Endodermal cell (in vitro differentiated cells): ENCODE measurements around the gene CAMK2A. TPM values are rescaled to one million over a fixed set of nuclear protein-coding genes. Genes with fewer than 3 reads are reported as not detected.

Experiments
- DNase-seq: peaks from one replicate; pipeline ENCODE4 v3.0.0-alpha.2; 2017
- H3K27ac ChIP-seq: 2 replicates; pipeline ENCODE4 v1.5.1; 2013; ENCODE audit warnings: mild to moderate bottlenecking, low read depth, low read length, moderate library complexity
- H3K27me3 ChIP-seq: 2 replicates; pipeline ENCODE4 v1.6.1; 2013; ENCODE audit warnings: mild to moderate bottlenecking, low read length, moderate library complexity; ENCODE audit not compliant: insufficient read depth, control insufficient read depth, poor library complexity, severe bottlenecking
- H3K36me3 ChIP-seq: 2 replicates; pipeline ENCODE4 v1.7.0; 2013; ENCODE audit warnings: mild to moderate bottlenecking, low read length, moderate library complexity; ENCODE audit not compliant: control insufficient read depth, insufficient read depth
- H3K4me1 ChIP-seq: one replicate; pipeline ENCODE4 v1.7.0; 2013; ENCODE audit warnings: low read length; ENCODE audit not compliant: control insufficient read depth, insufficient read depth
- H3K4me3 ChIP-seq: 2 replicates; pipeline ENCODE4 v1.5.1; 2013; ENCODE audit warnings: mild to moderate bottlenecking, low read length, moderate library complexity
- H3K9ac ChIP-seq: 2 replicates; pipeline ENCODE4 v1.6.1; 2013; ENCODE audit warnings: mild to moderate bottlenecking, low read length, moderate library complexity; ENCODE audit not compliant: poor library complexity, severe bottlenecking; ENCODE audit errors: extremely low read depth
- H3K9me3 ChIP-seq: 2 replicates; pipeline ENCODE4 v1.6.1; 2013; ENCODE audit warnings: mild to moderate bottlenecking, low read length, moderate library complexity; ENCODE audit not compliant: control insufficient read depth
- H3K27ac Mint-ChIP-seq: 2 replicates; pipeline ENCODE4 v1.8.0; 2020; ENCODE audit warnings: mixed read lengths
- H3K27me3 Mint-ChIP-seq: 2 replicates; pipeline ENCODE4 v1.8.0; 2021; ENCODE audit warnings: mild to moderate bottlenecking, mixed read lengths; ENCODE audit not compliant: insufficient read depth
- H3K36me3 Mint-ChIP-seq: 2 replicates; pipeline ENCODE4 v1.8.0; 2020; ENCODE audit warnings: low read depth, mixed read lengths
- H3K4me1 Mint-ChIP-seq: 2 replicates; pipeline ENCODE4 v1.8.0; 2020; ENCODE audit warnings: mixed read lengths
- H3K4me3 Mint-ChIP-seq: 2 replicates; pipeline ENCODE4 v1.8.0; 2020; ENCODE audit warnings: mild to moderate bottlenecking, moderate library complexity, mixed read lengths
- H3K9me3 Mint-ChIP-seq: 2 replicates; pipeline ENCODE4 v1.8.0; 2020; ENCODE audit warnings: mild to moderate bottlenecking, mixed read lengths
- whole genome bisulfite sequencing, 2 experiments: methylation state at CpG; one replicate each; pipeline versions ENCODE4 v1.1.5 to v1.1.7; 2013; ENCODE audit warnings: missing lambda C conversion rate in 2 of 2, mixed read lengths in 1 of 2; ENCODE audit not compliant: insufficient coverage in 1 of 2, insufficient read length in 1 of 2; 5-methylcytosine and 5-hydroxymethylcytosine counted together
- total RNA-seq, 2 donors: library from RNA; stranded (reverse); fragmentation: NEBNext Ultra II Directional in 1 of 2; extraction: Animal tissue kit (Norgen Biotek cat#: 25700) in 1 of 2; gene quantifications; 2 replicates in 1 of 2; 3 replicates in 1 of 2; pipeline ENCODE4 v1.2.1, GENCODE V29; 2021
- TF ChIP-seq, protein P1 (sequence below): fragments of 200-600 bp; sonication (generic); conservative IDR thresholded peaks from 2 replicates; pipeline ENCODE4 v1.5.0; 2021; ENCODE audit warnings: antibody characterized with exemption, mild to moderate bottlenecking

Gene CAMK2A
- total RNA-seq, 2 donors from 2014 or later, result 0.31 to 0.49 TPM

DNA sequence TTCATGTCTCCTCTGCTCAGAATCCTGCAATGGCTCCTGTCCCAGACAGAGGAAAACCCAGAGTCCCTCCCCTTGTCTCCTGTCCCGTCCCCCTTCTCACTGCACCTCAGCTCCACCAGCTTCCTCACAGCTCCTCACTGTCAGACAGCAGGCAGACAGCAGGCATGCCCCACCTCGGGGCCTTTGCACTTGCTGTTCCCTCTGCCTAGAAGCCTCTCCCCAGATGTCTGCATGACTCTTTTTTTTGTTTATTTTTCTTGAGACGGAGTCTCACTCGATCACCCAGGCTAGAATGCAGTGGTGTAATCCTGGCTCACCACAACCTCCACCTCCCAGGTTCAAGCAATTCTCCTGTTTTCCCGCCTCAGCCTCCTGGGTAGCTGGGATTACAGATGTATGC lies 108.5 kb downstream of the CAMK2A start:
- Histone ChIP-seq H3K4me3 (no peak overlapping the region), H3K27ac (no peak overlapping the region), H3K9ac (no peak overlapping the region), H3K36me3 (no peaks in the 10 kb centered on the region), H3K9me3 (no peaks in the 10 kb centered on the region), H3K27me3 (peaks cover 14% of the 10 kb centered on the region), H3K4me1 (no peaks in the 10 kb centered on the region)
- no peak overlapping the region for H3K27ac Mint-ChIP-seq
- H3K9me3 Mint-ChIP-seq, result no peaks in the 10 kb centered on the region
- no peak overlapping the region for H3K4me3 Mint-ChIP-seq
- TF ChIP-seq, protein P1, sequence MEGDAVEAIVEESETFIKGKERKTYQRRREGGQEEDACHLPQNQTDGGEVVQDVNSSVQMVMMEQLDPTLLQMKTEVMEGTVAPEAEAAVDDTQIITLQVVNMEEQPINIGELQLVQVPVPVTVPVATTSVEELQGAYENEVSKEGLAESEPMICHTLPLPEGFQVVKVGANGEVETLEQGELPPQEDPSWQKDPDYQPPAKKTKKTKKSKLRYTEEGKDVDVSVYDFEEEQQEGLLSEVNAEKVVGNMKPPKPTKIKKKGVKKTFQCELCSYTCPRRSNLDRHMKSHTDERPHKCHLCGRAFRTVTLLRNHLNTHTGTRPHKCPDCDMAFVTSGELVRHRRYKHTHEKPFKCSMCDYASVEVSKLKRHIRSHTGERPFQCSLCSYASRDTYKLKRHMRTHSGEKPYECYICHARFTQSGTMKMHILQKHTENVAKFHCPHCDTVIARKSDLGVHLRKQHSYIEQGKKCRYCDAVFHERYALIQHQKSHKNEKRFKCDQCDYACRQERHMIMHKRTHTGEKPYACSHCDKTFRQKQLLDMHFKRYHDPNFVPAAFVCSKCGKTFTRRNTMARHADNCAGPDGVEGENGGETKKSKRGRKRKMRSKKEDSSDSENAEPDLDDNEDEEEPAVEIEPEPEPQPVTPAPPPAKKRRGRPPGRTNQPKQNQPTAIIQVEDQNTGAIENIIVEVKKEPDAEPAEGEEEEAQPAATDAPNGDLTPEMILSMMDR, result no peak
- H3K27me3 Mint-ChIP-seq, result peaks cover 51% of the 10 kb centered on the region
- no peak for DNase-seq
- no peaks in the 10 kb centered on the region for H3K36me3 Mint-ChIP-seq
- WGBS, 2 experiments, result 92 to 100% methylated on average over 3 to 5 of the region's 5 CpGs
- peaks cover 6% of the 10 kb centered on the region for H3K4me1 Mint-ChIP-seq

DNA sequence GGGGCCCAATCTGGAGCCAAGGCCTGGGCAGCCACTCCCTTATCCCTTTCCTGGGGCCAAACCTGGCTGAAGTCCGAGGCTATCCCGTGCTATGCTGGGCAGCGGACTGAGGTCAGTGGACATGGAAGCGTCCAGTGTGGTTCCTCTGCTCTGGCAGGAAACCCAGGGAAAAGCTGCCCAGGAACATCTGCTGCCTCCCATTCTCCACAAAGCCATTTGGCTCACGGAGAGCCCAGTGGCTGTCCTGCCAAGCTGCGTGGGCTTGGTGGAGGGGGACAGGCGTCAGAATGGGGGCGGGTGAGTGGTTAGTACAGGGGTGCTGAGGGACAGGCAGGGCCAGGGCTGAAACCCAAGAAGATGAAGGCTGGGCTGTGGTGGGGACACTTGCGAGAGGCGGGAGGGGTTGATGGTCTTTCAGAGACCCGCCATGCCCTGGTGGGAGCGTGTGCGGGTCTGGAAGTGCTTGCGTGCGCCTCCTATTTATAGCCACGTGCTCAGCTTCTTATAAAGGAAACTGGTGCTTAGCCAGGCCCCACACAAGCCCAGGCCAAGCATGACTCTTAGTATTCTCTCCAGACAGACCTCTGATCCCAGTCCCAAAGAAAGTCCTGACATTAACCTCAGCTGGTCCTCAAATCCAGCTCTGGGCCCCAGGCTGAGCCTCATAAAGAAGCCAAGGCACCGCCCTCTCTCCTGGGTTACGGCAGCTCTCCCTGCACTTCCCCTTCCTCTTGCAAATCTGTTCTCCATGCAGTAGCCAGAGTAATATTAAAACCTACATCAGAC lies 109.1 kb downstream of the CAMK2A start:
- Mint-ChIP-seq H3K27me3 (peaks cover 50% of the 10 kb centered on the region), H3K4me1 (no peaks in the 10 kb centered on the region), H3K36me3 (no peaks in the 10 kb centered on the region), H3K27ac (no peak overlapping the region), H3K9me3 (no peaks in the 10 kb centered on the region), H3K4me3 (no peak overlapping the region)
- Histone ChIP-seq H3K36me3 (no peaks in the 10 kb centered on the region), H3K4me3 (no peak overlapping the region), H3K27ac (no peak overlapping the region), H3K9me3 (no peaks in the 10 kb centered on the region), H3K27me3 (peaks cover 14% of the 10 kb centered on the region), H3K4me1 (no peaks in the 10 kb centered on the region), H3K9ac (no peak overlapping the region)
- 92 to 95% methylated on average over 6 to 18 of the region's 18 CpGs for WGBS, 2 experiments
- TF ChIP-seq, protein P1, result no peak
- DNase-seq, result no peak

DNA sequence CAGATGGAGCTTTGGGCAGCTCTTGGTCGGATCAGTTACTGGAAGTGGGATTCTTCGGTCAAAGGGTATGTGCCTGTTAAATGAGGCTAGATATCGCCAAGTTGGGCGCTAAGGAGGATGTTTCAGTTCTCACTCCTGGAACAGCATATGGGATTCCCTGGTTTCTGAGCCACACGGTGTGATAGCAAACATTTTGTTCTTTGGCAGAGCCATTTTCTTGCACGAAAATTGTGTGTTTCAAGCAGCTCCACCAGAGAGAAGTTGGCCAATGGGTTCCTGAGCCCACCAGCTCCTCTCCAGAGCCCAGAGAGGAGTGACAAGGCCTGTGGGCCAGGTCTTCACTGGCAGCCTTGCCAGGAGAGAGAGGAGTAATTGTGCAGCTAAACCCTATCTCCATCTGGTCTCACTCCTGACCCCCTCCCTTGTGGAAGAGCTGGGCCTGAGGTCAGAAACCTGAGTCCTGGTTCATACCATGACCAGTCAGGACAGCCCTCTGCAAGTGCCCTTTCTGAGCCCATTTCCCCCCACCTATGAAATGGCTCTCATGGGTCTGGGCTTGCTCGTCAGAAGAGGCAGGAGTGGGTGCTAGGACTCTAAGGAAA lies 110.5 kb downstream of the CAMK2A start:
- H3K4me3 Mint-ChIP-seq, result no peak overlapping the region
- Histone ChIP-seq H3K4me1 (no peaks in the 10 kb centered on the region), H3K27me3 (peaks cover 11% of the 10 kb centered on the region), H3K9ac (no peak overlapping the region), H3K9me3 (no peaks in the 10 kb centered on the region), H3K4me3 (no peak overlapping the region), H3K36me3 (no peaks in the 10 kb centered on the region), H3K27ac (no peak overlapping the region)
- no peaks in the 10 kb centered on the region for H3K4me1 Mint-ChIP-seq
- H3K27me3 Mint-ChIP-seq, result peaks cover 54% of the 10 kb centered on the region
- TF ChIP-seq, protein P1, result no peak
- no peaks in the 10 kb centered on the region for H3K9me3 Mint-ChIP-seq
- WGBS, 2 experiments, result 92 to 96% methylated on average over 6 to 7 of the region's 7 CpGs
- DNase-seq, result no peak
- no peak overlapping the region for H3K27ac Mint-ChIP-seq
- H3K36me3 Mint-ChIP-seq, result no peaks in the 10 kb centered on the region
